ENCODE measurements around the gene SDK1. TPM values are rescaled to one million over a fixed set of nuclear protein-coding genes. Genes with fewer than 3 reads are reported as not detected.

SDK1 gene
- total RNA-seq, 1 donor from 2014 or later = 0.48 TPM

- Mint-ChIP-seq H3K27me3 (ENCODE audit: low read depth) (no peaks in the 10 kb centered on the region), H3K4me3 (ENCODE audit: low read depth) (no peak overlapping the region), H3K27ac (no peak overlapping the region), H3K36me3 (ENCODE audit: low read depth) (no peaks in the 10 kb centered on the region), H3K9me3 (peaks cover 22% of the 10 kb centered on the region), H3K4me1 (ENCODE audit: low read depth) (no peaks in the 10 kb centered on the region)
- DNase-seq (ENCODE audit: low spot score) = no peak
- intact Hi-C loops (cut with micrococcal nuclease) = no loop called here
These were observed 721.2 kb downstream of the SDK1 start for GRCh38 chr7:4022265-4022664.

GRCh38 chr7:4023502-4023901 lies 722.5 kb downstream of the SDK1 start:
- Mint-ChIP-seq H3K27me3 (ENCODE audit: low read depth) (no peaks in the 10 kb centered on the region), H3K36me3 (ENCODE audit: low read depth) (no peaks in the 10 kb centered on the region), H3K27ac (no peak overlapping the region), H3K9me3 (peaks cover 18% of the 10 kb centered on the region), H3K4me1 (ENCODE audit: low read depth) (no peaks in the 10 kb centered on the region), H3K4me3 (ENCODE audit: low read depth) (no peak overlapping the region)
- intact Hi-C loops (cut with micrococcal nuclease) = no loop called here
- DNase-seq (ENCODE audit: low spot score) = no peak

- no peak overlapping the region for H3K27ac Mint-ChIP-seq
- H3K36me3 Mint-ChIP-seq (ENCODE audit: low read depth) = no peaks in the 10 kb centered on the region
- no peaks in the 10 kb centered on the region for H3K27me3 Mint-ChIP-seq (ENCODE audit: low read depth)
- no peaks in the 10 kb centered on the region for H3K4me1 Mint-ChIP-seq (ENCODE audit: low read depth)
- DNase-seq (ENCODE audit: low spot score) = no peak
- H3K4me3 Mint-ChIP-seq (ENCODE audit: low read depth) = no peak overlapping the region
- intact Hi-C loops (cut with micrococcal nuclease) = no loop called here
- H3K9me3 Mint-ChIP-seq = peaks cover 14% of the 10 kb centered on the region
These were observed 723.1 kb downstream of the SDK1 start for GRCh38 chr7:4024133-4024532.

GRCh38 chr7:4024806-4025205 lies 723.8 kb downstream of the SDK1 start:
- Mint-ChIP-seq H3K27ac (no peak overlapping the region), H3K36me3 (ENCODE audit: low read depth) (no peaks in the 10 kb centered on the region), H3K4me1 (ENCODE audit: low read depth) (no peaks in the 10 kb centered on the region), H3K27me3 (ENCODE audit: low read depth) (no peaks in the 10 kb centered on the region), H3K4me3 (ENCODE audit: low read depth) (no peak overlapping the region), H3K9me3 (peaks cover 8% of the 10 kb centered on the region)
- DNase-seq (ENCODE audit: low spot score) = no peak
- intact Hi-C loops (cut with micrococcal nuclease) = no loop called here

GRCh38 chr7:4025210-4025609 lies 724.2 kb downstream of the SDK1 start:
- intact Hi-C loops (cut with micrococcal nuclease) = no loop called here
- Mint-ChIP-seq H3K27ac (no peak overlapping the region), H3K36me3 (ENCODE audit: low read depth) (no peaks in the 10 kb centered on the region), H3K4me1 (ENCODE audit: low read depth) (no peaks in the 10 kb centered on the region), H3K4me3 (ENCODE audit: low read depth) (no peak overlapping the region), H3K27me3 (ENCODE audit: low read depth) (no peaks in the 10 kb centered on the region), H3K9me3 (peaks cover 4% of the 10 kb centered on the region)
- DNase-seq (ENCODE audit: low spot score) = no peak

- no peak for DNase-seq (ENCODE audit: low spot score)
- no peaks in the 10 kb centered on the region for H3K4me1 Mint-ChIP-seq (ENCODE audit: low read depth)
- no peaks in the 10 kb centered on the region for H3K27me3 Mint-ChIP-seq (ENCODE audit: low read depth)
- intact Hi-C loops (cut with micrococcal nuclease) = no loop called here
- no peak overlapping the region for H3K4me3 Mint-ChIP-seq (ENCODE audit: low read depth)
- no peaks in the 10 kb centered on the region for H3K9me3 Mint-ChIP-seq
- H3K27ac Mint-ChIP-seq = no peak overlapping the region
- no peaks in the 10 kb centered on the region for H3K36me3 Mint-ChIP-seq (ENCODE audit: low read depth)
These were observed 724.9 kb downstream of the SDK1 start for GRCh38 chr7:4025694-4026615.

- Mint-ChIP-seq H3K4me3 (ENCODE audit: low read depth) (no peak overlapping the region), H3K9me3 (no peaks in the 10 kb centered on the region), H3K27me3 (ENCODE audit: low read depth) (no peaks in the 10 kb centered on the region), H3K27ac (no peak overlapping the region), H3K4me1 (ENCODE audit: low read depth) (no peaks in the 10 kb centered on the region), H3K36me3 (ENCODE audit: low read depth) (no peaks in the 10 kb centered on the region)
- intact Hi-C loops (cut with micrococcal nuclease) = no loop called here
- DNase-seq (ENCODE audit: low spot score) = no peak
These were observed 726.0 kb downstream of the SDK1 start for GRCh38 chr7:4026941-4027486.

GRCh38 chr7:4028221-4028620 lies 727.2 kb downstream of the SDK1 start:
- Mint-ChIP-seq H3K9me3 (no peaks in the 10 kb centered on the region), H3K27ac (no peak overlapping the region), H3K4me3 (ENCODE audit: low read depth) (no peak overlapping the region), H3K4me1 (ENCODE audit: low read depth) (no peaks in the 10 kb centered on the region), H3K27me3 (ENCODE audit: low read depth) (no peaks in the 10 kb centered on the region), H3K36me3 (ENCODE audit: low read depth) (no peaks in the 10 kb centered on the region)
- intact Hi-C loops (cut with micrococcal nuclease) = no loop called here
- no peak for DNase-seq (ENCODE audit: low spot score)

GRCh38 chr7:4029941-4030340 lies 728.9 kb downstream of the SDK1 start:
- Mint-ChIP-seq H3K9me3 (no peaks in the 10 kb centered on the region), H3K36me3 (ENCODE audit: low read depth) (no peaks in the 10 kb centered on the region), H3K4me3 (ENCODE audit: low read depth) (no peak overlapping the region), H3K4me1 (ENCODE audit: low read depth) (no peaks in the 10 kb centered on the region), H3K27me3 (ENCODE audit: low read depth) (no peaks in the 10 kb centered on the region), H3K27ac (no peak overlapping the region)
- no peak for DNase-seq (ENCODE audit: low spot score)
- intact Hi-C loops (cut with micrococcal nuclease) = no loop called here

- Mint-ChIP-seq H3K27me3 (ENCODE audit: low read depth) (no peaks in the 10 kb centered on the region), H3K4me1 (ENCODE audit: low read depth) (no peaks in the 10 kb centered on the region), H3K36me3 (ENCODE audit: low read depth) (no peaks in the 10 kb centered on the region), H3K9me3 (no peaks in the 10 kb centered on the region), H3K27ac (no peak overlapping the region), H3K4me3 (ENCODE audit: low read depth) (no peak overlapping the region)
- intact Hi-C loops (cut with micrococcal nuclease) = no loop called here
- no peak for DNase-seq (ENCODE audit: low spot score)
These were observed 729.4 kb downstream of the SDK1 start for GRCh38 chr7:4030346-4030950.

- intact Hi-C loops (cut with micrococcal nuclease) = no loop called here
- Mint-ChIP-seq H3K4me1 (ENCODE audit: low read depth) (no peaks in the 10 kb centered on the region), H3K27ac (no peak overlapping the region), H3K4me3 (ENCODE audit: low read depth) (no peak overlapping the region), H3K36me3 (ENCODE audit: low read depth) (no peaks in the 10 kb centered on the region), H3K9me3 (no peaks in the 10 kb centered on the region), H3K27me3 (ENCODE audit: low read depth) (no peaks in the 10 kb centered on the region)
- DNase-seq (ENCODE audit: low spot score) = no peak
These were observed 732.9 kb downstream of the SDK1 start for GRCh38 chr7:4033996-4034395.

GRCh38 chr7:4037308-4037707 lies 736.3 kb downstream of the SDK1 start:
- Mint-ChIP-seq H3K36me3 (ENCODE audit: low read depth) (no peaks in the 10 kb centered on the region), H3K27ac (no peak overlapping the region), H3K9me3 (no peaks in the 10 kb centered on the region), H3K27me3 (ENCODE audit: low read depth) (no peaks in the 10 kb centered on the region), H3K4me3 (ENCODE audit: low read depth) (no peak overlapping the region), H3K4me1 (ENCODE audit: low read depth) (no peaks in the 10 kb centered on the region)
- intact Hi-C loops (cut with micrococcal nuclease) = no loop called here
- DNase-seq (ENCODE audit: low spot score) = no peak

- H3K4me1 Mint-ChIP-seq (ENCODE audit: low read depth) = no peaks in the 10 kb centered on the region
- DNase-seq (ENCODE audit: low spot score) = no peak
These were observed 736.8 kb downstream of the SDK1 start for GRCh38 chr7:4037877-4038276.

More at GRCh38 chr7:4037877-4038276, 736.8 kb downstream of the SDK1 start:
- no peaks in the 10 kb centered on the region for H3K9me3 Mint-ChIP-seq
- H3K36me3 Mint-ChIP-seq (ENCODE audit: low read depth) = no peaks in the 10 kb centered on the region
- no peaks in the 10 kb centered on the region for H3K27me3 Mint-ChIP-seq (ENCODE audit: low read depth)
- H3K4me3 Mint-ChIP-seq (ENCODE audit: low read depth) = no peak overlapping the region
- H3K27ac Mint-ChIP-seq = no peak overlapping the region
- intact Hi-C loops (cut with micrococcal nuclease) = no loop called here
